GM18508 (cell line): ENCODE data around the gene MLF2.

ENCODE experiments used
- ATAC-seq: cut with Tn5 transposase; IDR thresholded peaks from one replicate; pipeline ENCODE4 v1.9.1; 2021; ENCODE audit warnings: moderate number of reproducible peaks; ENCODE audit not compliant: insufficient read depth, unreplicated experiment

MLF2 gene

GRCh38 chr12:6752921-6753771 lies at the start of gene MLF2:
Gene MLF2 (minus strand): TSS chr12:6753141. CDS start chr12:6752334, 807 bp downstream.
- ATAC-seq: peak; percentile 82

GRCh38 chr12:6799147-6799546 lies 46.2 kb upstream of the MLF2 start:
- ATAC-seq: no peak

DNA sequence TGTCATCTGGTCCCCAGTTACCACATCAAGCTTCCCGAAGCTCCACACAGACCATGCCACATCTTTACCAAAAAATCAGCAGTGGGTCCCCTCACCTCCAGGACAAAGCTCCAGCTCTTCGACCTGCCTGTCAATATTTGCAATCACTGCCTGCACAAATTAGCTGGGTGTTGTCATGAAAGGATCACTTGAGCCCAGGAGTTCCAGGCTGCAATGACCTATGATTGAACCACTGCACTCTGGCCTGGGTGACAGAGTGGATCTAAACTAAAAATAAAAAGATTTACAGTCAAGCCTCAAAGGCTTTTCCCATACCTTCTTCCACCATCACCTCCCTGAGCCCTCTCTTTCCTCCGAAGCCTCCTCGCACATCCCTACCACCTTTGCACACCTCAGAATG lies 43.6 kb upstream of the MLF2 start:
- no peak for ATAC-seq

DNA sequence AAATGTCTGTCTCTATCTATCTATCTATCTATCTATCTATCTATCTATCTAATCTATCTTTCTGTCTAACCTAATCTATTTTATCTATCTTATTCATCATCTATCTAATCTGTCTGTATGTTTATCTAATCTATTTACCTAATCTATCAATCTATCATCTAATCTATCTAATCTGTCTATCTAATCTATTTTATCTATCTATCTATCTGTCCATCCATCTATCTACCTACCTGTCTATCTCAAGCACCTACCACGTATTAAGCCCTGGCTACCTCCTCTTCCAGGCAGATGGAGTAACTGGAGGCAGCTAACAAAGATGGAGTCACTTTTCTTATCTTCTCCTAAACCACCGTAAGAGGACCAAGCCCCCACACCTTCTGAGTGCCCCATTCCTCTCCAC lies 42.1 kb upstream of the MLF2 start:
- no peak for ATAC-seq

DNA sequence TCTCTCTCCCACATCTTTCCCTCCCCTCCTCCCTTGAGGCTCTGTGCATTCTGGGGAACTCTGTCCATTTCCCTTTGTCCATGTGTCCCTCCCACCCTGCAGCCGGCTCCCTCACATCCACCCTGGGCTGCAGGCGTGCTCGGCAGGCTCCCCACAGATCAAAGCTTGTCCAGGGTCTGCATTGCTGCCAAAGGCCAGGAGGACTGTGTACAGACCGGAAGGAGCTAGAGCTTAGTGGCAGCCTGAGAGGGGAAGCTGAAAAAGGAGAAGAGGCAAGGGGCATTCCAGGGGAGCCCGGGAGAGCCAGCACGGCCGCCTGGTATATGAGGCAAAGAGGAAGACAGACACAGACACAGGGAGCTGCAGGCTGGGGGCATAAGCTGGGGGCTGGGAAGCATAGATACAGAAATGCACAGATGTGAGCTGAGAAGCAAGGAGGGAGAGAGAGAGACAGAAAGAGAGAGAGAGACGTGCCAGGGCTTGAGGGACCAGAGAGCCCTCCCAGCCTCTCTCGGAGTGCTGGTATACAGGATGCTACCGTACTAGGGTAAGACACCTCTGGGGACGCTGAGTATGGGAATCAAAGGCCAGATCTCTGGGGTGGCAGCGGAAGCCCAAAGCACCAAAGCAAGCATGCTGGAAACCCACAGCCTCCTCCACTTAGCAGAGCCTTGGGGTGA lies 39.7 kb upstream of the MLF2 start:
- ATAC-seq: no peak

GRCh38 chr12:6791931-6792520 lies 39.1 kb upstream of the MLF2 start:
- no peak for ATAC-seq

DNA sequence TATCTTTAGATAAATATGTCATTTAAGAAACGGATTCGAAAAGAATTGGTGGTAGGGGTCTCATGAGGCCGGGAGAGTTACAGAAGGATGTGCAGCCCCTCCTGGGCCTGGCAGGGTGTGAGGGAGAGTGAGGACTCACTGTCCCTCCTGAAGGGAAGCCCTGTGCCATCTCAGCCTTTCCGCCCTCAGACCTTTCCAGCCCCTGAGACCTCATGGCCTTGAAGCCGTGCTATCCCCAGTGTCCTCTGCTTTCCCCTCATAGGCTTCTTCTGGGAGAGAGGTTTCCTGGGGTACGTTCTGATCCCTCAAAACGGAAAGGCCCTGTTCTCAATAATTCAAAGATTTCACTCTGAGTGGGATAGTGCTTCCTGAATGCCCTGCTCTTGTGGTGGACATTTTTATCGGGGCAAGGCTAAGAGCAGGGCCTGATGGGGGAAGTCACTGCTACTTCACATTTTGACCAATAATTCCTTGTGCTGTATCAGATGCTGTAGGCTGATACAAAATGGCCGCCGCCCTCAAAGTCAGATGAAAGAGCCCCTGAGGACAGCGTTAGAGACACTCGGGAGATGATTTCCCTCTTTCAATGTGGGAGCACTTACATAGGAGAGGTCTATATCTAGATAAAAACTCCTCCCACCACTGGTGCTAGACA lies 37.7 kb upstream of the MLF2 start:
- no peak for ATAC-seq

DNA sequence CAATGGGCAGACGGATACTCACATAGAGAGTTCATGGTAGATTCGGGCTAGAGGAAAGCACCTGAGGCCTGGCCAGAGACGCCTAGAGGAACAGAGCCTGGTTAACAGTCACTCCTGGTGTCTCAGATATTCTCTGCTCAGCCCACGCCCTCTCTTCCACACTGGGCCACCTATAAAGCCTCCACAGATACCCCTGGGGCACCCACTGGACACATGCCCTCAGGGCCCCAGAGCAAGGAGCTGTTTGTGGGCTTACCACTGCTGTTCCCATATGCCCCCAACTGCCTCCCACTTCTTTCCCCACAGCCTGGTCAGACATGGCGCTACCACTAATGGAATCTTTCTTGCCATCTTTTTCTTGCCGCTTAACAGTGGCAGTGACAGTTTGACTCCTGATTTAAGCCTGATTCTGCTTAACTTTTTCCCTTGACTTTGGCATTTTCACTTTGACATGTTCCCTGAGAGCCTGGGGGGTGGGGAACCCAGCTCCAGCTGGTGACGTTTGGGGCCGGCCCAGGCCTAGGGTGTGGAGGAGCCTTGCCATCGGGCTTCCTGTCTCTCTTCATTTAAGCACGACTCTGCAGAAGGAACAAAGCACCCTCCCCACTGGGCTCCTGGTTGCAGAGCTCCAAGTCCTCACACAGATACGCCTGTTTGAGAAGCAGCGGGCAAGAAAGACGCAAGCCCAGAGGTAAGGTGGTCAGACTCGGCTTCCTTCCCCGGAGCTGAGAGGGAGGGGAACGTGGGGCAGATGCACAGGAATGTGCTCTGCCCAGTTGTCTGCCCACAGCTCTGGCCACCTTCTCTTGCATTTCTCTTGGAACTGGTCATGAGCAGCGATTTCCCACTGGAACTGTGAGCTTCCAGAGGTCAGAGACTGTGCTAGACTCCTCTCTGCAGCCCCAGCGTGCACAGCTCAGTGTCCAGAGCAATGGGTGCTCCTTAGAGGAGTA lies 36.3 kb upstream of the MLF2 start, which contains the start of gene CD4:
CD4 (plus strand) TSS at position 557 of the 953 bp plus-strand sequence. CDS start 10,611 bp downstream, outside the sequence.
- ATAC-seq: no peak

DNA sequence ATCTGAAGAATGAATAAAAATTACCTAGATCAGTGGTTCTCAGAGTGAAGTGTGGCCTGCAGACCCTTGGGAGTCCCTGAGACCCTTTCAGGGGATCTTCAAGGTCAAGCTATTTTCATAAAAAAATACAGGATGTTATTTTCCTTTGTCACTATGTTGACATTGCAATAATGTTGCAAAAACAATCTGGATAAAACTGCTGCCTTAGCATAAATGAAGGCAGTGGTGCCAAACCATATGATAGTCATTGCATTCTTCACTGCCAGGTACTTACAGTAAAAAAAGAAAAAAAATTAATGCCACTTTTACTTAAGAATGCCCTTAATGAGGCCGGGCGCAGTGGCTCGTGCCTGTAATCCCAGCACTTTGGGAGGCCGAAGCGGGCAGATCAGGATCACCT lies 34.4 kb upstream of the MLF2 start:
- ATAC-seq: no peak

DNA sequence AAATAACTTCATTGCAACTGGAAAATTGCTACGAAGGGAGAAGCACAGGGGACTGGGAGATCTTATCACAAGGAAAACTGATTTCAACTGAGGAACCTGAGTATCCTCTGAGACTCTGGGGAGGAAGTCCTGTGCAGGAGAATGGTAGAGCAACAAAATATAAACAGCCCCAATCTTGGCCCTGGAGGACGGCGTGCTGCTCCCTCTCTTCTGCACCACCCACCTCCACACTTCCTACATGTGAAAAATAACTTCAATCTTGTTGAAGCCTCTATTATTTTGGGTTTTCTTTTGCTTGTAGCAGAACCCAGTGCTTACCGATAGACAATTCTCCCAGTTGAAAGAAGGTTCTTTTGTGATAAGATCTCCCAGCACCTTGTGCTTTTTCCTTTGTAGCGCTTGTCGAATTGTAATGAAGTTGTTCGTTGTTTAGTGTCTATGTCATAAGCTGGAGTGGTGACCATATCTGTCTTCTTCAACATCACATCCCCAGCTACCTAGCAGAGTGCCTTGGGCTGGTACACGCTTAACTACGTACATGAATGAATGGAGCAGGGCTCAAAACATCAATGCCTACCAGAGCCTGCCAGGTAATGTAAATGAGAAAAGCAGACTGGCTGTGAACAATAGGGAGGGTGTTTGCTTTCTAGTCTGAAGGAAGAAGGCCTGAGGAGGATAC lies 33.6 kb upstream of the MLF2 start:
- no peak for ATAC-seq

- ATAC-seq: no peak
These were observed 31.8 kb upstream of the MLF2 start for GRCh38 chr12:6784761-6785160.

GRCh38 chr12:6784296-6784695 lies 31.4 kb upstream of the MLF2 start:
- no peak for ATAC-seq

- ATAC-seq: no peak
These were observed 30.9 kb upstream of the MLF2 start for GRCh38 chr12:6783828-6784227.

- ATAC-seq: no peak
These were observed 30.1 kb upstream of the MLF2 start for GRCh38 chr12:6782850-6783566.

GRCh38 chr12:6782119-6782518 lies 29.2 kb upstream of the MLF2 start:
- ATAC-seq: no peak

DNA sequence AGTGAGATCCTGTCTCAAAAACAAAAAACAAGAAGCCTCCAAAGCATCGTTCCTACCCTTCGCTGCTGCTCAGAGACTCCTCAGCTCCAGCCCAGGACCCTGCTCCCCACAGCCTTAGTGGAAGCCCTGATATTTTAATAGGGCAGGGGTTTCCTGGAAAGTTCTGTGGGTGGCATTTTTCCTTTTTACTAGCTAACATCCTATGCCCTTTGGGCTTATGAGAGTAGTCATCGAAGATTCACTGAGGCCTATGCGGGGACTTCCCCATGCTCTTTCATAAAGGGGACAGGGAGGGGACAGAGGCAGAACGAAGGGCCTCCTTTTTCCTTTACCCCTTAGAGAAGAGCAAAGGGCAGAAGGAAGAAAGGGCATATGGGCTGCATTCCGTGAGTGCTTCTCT lies 27.6 kb upstream of the MLF2 start:
- no peak for ATAC-seq

DNA sequence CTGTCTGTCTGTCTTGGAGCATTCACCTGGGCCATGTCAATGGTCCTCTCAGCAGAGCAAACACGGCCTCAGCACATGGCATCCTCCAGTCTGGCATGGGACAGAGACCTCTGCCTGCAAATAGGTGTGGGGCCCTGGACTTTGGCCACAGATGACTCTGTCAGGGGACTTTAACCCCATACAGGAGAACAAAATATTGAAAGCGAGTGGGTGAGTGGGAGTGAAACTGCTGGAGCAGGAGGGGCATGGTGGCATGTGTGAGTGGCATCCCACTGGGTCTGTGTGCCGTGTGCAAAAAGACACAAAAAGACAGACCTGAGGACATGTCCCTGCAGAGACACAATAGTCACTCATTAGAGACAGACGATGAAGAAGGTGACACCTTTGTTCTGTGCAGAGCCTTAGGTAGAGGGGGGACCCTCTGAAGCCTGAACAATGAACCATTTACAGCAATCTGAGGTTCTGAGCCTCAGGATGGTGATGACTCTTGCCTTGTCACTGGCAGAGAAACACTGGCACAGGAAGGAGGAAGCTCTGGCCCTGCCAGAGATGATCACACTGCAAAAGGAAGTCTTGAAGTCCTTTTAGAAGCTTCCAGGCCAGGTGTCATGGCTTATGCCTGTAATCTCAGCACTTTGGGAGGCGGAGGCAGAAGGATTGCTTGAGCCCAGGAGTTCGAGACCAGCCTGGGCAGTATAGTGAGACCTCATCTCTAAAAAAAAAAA lies 26.9 kb upstream of the MLF2 start:
- no peak for ATAC-seq
